C4-2B (cell line): ENCODE measurements around the gene P2RY8.
"Not testable (repeated sequence)": the region's sequence is repeated elsewhere in the genome, so short reads cannot be mapped to it uniquely, and the experiment has no call there.

Experiments
- H3K27ac ChIP-seq: fragments of 450-650 bp; 2 replicates; pipeline ENCODE4 v1.5.1; 2017
- CTCF ChIP-seq: fragments of 450-650 bp; conservative IDR thresholded peaks from 2 replicates; pipeline ENCODE4 v1.5.1; 2017; ENCODE audit warnings: mild to moderate bottlenecking
- ZFX ChIP-seq: fragments of 450-650 bp; IDR thresholded peaks from 2 replicates; pipeline ENCODE4 v1.6.1; 2017

The P2RY8 gene

GRCh38 chrX:1491851-1492349 lies 45.1 kb downstream of the P2RY8 start:
- no peak overlapping the region for H3K27ac ChIP-seq
- TF ChIP-seq ZFX, result no peak
- no peak for TF ChIP-seq CTCF

- H3K27ac ChIP-seq, result not testable (repeated sequence)
Measured at GRCh38 chrX:1491248-1491647, 45.7 kb downstream of the P2RY8 start.

GRCh38 chrX:1490723-1491122 lies 46.3 kb downstream of the P2RY8 start:
- H3K27ac ChIP-seq, result not testable (repeated sequence)

- not testable (repeated sequence) for H3K27ac ChIP-seq
Measured at GRCh38 chrX:1489354-1489753, 47.6 kb downstream of the P2RY8 start.

GRCh38 chrX:1488745-1489144 lies 48.2 kb downstream of the P2RY8 start:
- no peak for TF ChIP-seq ZFX
- no peak for TF ChIP-seq CTCF
- no peak overlapping the region for H3K27ac ChIP-seq

GRCh38 chrX:1488141-1488540 lies 48.8 kb downstream of the P2RY8 start:
- no peak overlapping the region for H3K27ac ChIP-seq
- TF ChIP-seq CTCF (no peak), ZFX (no peak)

GRCh38 chrX:1487401-1487800 lies 49.6 kb downstream of the P2RY8 start:
- TF ChIP-seq ZFX (no peak), CTCF (no peak)

GRCh38 chrX:1486749-1487361 lies 50.1 kb downstream of the P2RY8 start:
- TF ChIP-seq CTCF, result no peak
- no peak for TF ChIP-seq ZFX

More at GRCh38 chrX:1487401-1487800, 49.6 kb downstream of the P2RY8 start:
- H3K27ac ChIP-seq, result no peak overlapping the region

GRCh38 chrX:1486177-1486576 lies 50.8 kb downstream of the P2RY8 start:
- TF ChIP-seq ZFX (no peak), CTCF (no peak)
- H3K27ac ChIP-seq, result no peak overlapping the region

More at GRCh38 chrX:1486749-1487361, 50.1 kb downstream of the P2RY8 start:
- H3K27ac ChIP-seq, result no peak overlapping the region
